Endodermal cell (in vitro differentiated cells): Measurements from ENCODE around the gene HACD2. TPM values are rescaled to one million over a fixed set of nuclear protein-coding genes. Genes with fewer than 3 reads are reported as not detected.

ENCODE experiments used
- DNase-seq: peaks from one replicate; pipeline ENCODE4 v3.0.0-alpha.2; 2017
- H3K27ac ChIP-seq: 2 replicates; pipeline ENCODE4 v1.5.1; 2013; ENCODE audit warnings: mild to moderate bottlenecking, low read depth, low read length, moderate library complexity
- H3K27me3 ChIP-seq: 2 replicates; pipeline ENCODE4 v1.6.1; 2013; ENCODE audit warnings: mild to moderate bottlenecking, low read length, moderate library complexity; ENCODE audit not compliant: insufficient read depth, control insufficient read depth, poor library complexity, severe bottlenecking
- H3K36me3 ChIP-seq: 2 replicates; pipeline ENCODE4 v1.7.0; 2013; ENCODE audit warnings: mild to moderate bottlenecking, low read length, moderate library complexity; ENCODE audit not compliant: control insufficient read depth, insufficient read depth
- H3K4me1 ChIP-seq: one replicate; pipeline ENCODE4 v1.7.0; 2013; ENCODE audit warnings: low read length; ENCODE audit not compliant: control insufficient read depth, insufficient read depth
- H3K4me3 ChIP-seq: 2 replicates; pipeline ENCODE4 v1.5.1; 2013; ENCODE audit warnings: mild to moderate bottlenecking, low read length, moderate library complexity
- H3K9ac ChIP-seq: 2 replicates; pipeline ENCODE4 v1.6.1; 2013; ENCODE audit warnings: mild to moderate bottlenecking, low read length, moderate library complexity; ENCODE audit not compliant: poor library complexity, severe bottlenecking; ENCODE audit errors: extremely low read depth
- H3K9me3 ChIP-seq: 2 replicates; pipeline ENCODE4 v1.6.1; 2013; ENCODE audit warnings: mild to moderate bottlenecking, low read length, moderate library complexity; ENCODE audit not compliant: control insufficient read depth
- H3K27ac Mint-ChIP-seq: 2 replicates; pipeline ENCODE4 v1.8.0; 2020; ENCODE audit warnings: mixed read lengths
- H3K27me3 Mint-ChIP-seq: 2 replicates; pipeline ENCODE4 v1.8.0; 2021; ENCODE audit warnings: mild to moderate bottlenecking, mixed read lengths; ENCODE audit not compliant: insufficient read depth
- H3K36me3 Mint-ChIP-seq: 2 replicates; pipeline ENCODE4 v1.8.0; 2020; ENCODE audit warnings: low read depth, mixed read lengths
- H3K4me1 Mint-ChIP-seq: 2 replicates; pipeline ENCODE4 v1.8.0; 2020; ENCODE audit warnings: mixed read lengths
- H3K4me3 Mint-ChIP-seq: 2 replicates; pipeline ENCODE4 v1.8.0; 2020; ENCODE audit warnings: mild to moderate bottlenecking, moderate library complexity, mixed read lengths
- H3K9me3 Mint-ChIP-seq: 2 replicates; pipeline ENCODE4 v1.8.0; 2020; ENCODE audit warnings: mild to moderate bottlenecking, mixed read lengths
- WGBS, 2 experiments: methylation state at CpG; one replicate each; pipeline versions ENCODE4 v1.1.5 to v1.1.7; 2013; ENCODE audit warnings: missing lambda C conversion rate in 2 of 2, mixed read lengths in 1 of 2; ENCODE audit not compliant: insufficient coverage in 1 of 2, insufficient read length in 1 of 2; 5-methylcytosine and 5-hydroxymethylcytosine counted together
- total RNA-seq, 2 donors: library from RNA; stranded (reverse); fragmentation: NEBNext Ultra II Directional in 1 of 2; extraction: Animal tissue kit (Norgen Biotek cat#: 25700) in 1 of 2; gene quantifications; 2 replicates in 1 of 2; 3 replicates in 1 of 2; pipeline ENCODE4 v1.2.1, GENCODE V29; 2021
- TF ChIP-seq, protein P1 (sequence below): fragments of 200-600 bp; sonication (generic); conservative IDR thresholded peaks from 2 replicates; pipeline ENCODE4 v1.5.0; 2021; ENCODE audit warnings: antibody characterized with exemption, mild to moderate bottlenecking

Gene HACD2
- total RNA-seq, 2 donors from 2014 or later: 32.5 to 48.7 TPM

DNA sequence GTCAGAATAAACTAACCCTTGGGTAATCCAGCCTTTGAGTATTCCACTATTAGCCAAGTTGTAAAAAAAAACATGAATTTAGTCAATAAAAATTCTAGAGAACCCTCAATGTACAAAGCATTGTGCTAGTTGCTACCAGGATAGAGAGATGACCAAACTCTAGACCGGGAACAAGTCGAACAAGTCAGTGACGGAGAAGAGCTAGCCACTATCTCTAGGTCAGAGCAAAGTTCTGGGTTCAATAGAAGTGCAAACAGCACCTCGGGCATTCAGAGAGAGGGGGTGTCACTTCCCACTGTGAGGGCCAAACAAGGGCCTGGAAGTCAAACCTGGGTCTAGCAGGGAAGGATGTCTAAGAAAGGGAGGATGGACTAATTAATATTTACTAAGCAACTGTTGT lies 133.7 kb downstream of the HACD2 start:
- H3K27me3 Mint-ChIP-seq: peaks cover 48% of the 10 kb centered on the region
- Histone ChIP-seq H3K27me3 (peaks cover 52% of the 10 kb centered on the region), H3K27ac (no peak overlapping the region), H3K9me3 (no peaks in the 10 kb centered on the region), H3K4me1 (no peaks in the 10 kb centered on the region), H3K4me3 (no peak overlapping the region), H3K36me3 (no peaks in the 10 kb centered on the region), H3K9ac (no peak overlapping the region)
- TF ChIP-seq, protein P1, sequence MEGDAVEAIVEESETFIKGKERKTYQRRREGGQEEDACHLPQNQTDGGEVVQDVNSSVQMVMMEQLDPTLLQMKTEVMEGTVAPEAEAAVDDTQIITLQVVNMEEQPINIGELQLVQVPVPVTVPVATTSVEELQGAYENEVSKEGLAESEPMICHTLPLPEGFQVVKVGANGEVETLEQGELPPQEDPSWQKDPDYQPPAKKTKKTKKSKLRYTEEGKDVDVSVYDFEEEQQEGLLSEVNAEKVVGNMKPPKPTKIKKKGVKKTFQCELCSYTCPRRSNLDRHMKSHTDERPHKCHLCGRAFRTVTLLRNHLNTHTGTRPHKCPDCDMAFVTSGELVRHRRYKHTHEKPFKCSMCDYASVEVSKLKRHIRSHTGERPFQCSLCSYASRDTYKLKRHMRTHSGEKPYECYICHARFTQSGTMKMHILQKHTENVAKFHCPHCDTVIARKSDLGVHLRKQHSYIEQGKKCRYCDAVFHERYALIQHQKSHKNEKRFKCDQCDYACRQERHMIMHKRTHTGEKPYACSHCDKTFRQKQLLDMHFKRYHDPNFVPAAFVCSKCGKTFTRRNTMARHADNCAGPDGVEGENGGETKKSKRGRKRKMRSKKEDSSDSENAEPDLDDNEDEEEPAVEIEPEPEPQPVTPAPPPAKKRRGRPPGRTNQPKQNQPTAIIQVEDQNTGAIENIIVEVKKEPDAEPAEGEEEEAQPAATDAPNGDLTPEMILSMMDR: no peak
- DNase-seq: no peak
- no peak overlapping the region for H3K4me3 Mint-ChIP-seq
- peaks cover 9% of the 10 kb centered on the region for H3K4me1 Mint-ChIP-seq
- no peak overlapping the region for H3K27ac Mint-ChIP-seq
- 88% methylated on average over 4 of the region's 4 CpGs for WGBS, 2 experiments
- no peaks in the 10 kb centered on the region for H3K36me3 Mint-ChIP-seq
- H3K9me3 Mint-ChIP-seq: no peaks in the 10 kb centered on the region

GRCh38 chr3:123449997-123450604 lies 134.8 kb downstream of the HACD2 start:
- H3K36me3 ChIP-seq: no peaks in the 10 kb centered on the region
- no peaks in the 10 kb centered on the region for H3K9me3 ChIP-seq
- TF ChIP-seq, protein P1: no peak
- peaks cover 63% of the 10 kb centered on the region for H3K27me3 ChIP-seq
- Mint-ChIP-seq H3K4me3 (peak overlapping the region; percentile 53), H3K4me1 (peaks cover 9% of the 10 kb centered on the region), H3K27ac (no peak overlapping the region), H3K9me3 (no peaks in the 10 kb centered on the region), H3K36me3 (no peaks in the 10 kb centered on the region), H3K27me3 (peaks cover 59% of the 10 kb centered on the region)
- no peaks in the 10 kb centered on the region for H3K4me1 ChIP-seq
- H3K4me3 ChIP-seq: peak overlapping the region; percentile 74
- H3K9ac ChIP-seq: no peak overlapping the region
- peak; percentile 83 for DNase-seq
- 15 to 30% methylated on average over 16 to 33 of the region's 33 CpGs for WGBS, 2 experiments
- no peak overlapping the region for H3K27ac ChIP-seq

GRCh38 chr3:123449102-123449996 lies 135.5 kb downstream of the HACD2 start:
- Histone ChIP-seq H3K4me3 (peak overlapping the region; percentile 74), H3K36me3 (no peaks in the 10 kb centered on the region), H3K9me3 (no peaks in the 10 kb centered on the region), H3K9ac (no peak overlapping the region), H3K4me1 (no peaks in the 10 kb centered on the region), H3K27me3 (peaks cover 70% of the 10 kb centered on the region), H3K27ac (no peak overlapping the region)
- 0% methylated on average over 8 to 114 of the region's 114 CpGs for WGBS, 2 experiments
- TF ChIP-seq, protein P1: no peak
- Mint-ChIP-seq H3K27me3 (peaks cover 63% of the 10 kb centered on the region), H3K36me3 (no peaks in the 10 kb centered on the region), H3K27ac (no peak overlapping the region), H3K9me3 (no peaks in the 10 kb centered on the region), H3K4me3 (peak overlapping the region; percentile 53), H3K4me1 (peaks cover 9% of the 10 kb centered on the region)
- peak; percentile 86 for DNase-seq
